Measurements from ENCODE around the gene SORL1. TPM values are rescaled to one million over a fixed set of nuclear protein-coding genes. Genes with fewer than 3 reads are reported as not detected.

SORL1 gene
- total and polyA plus RNA-seq, 9 of the 15 experiments (the other 6 are each of a cell fraction or from before 2014, with no cell fraction given) = 0.01 to 0.66 TPM; not detected in 7

- no peak for TF ChIP-seq RCOR1 (IDR thresholded peaks at IDR 0.05; ENCODE audit: borderline replicate concordance in 1 of 2, low read depth in 2 of 2, low read length in 2 of 2)
- no peak for TF ChIP-seq ZNF639 (CRISPR knock-in tag; conservative IDR thresholded peaks at IDR 0.05 in 1 of 2, IDR thresholded peaks at IDR 0.05 in 1 of 2)
- no peak for TF ChIP-seq BCL6 (CRISPR knock-in tag; IDR thresholded peaks at IDR 0.05)
- no peak for TF ChIP-seq HMGXB4 (CRISPR knock-in tag; IDR thresholded peaks at IDR 0.05)
- TF ChIP-seq ZNF780A (CRISPR knock-in tag; IDR thresholded peaks at IDR 0.05) = no peak
- TF ChIP-seq ID3 (CRISPR knock-in tag; IDR thresholded peaks at IDR 0.05) = no peak
- no peak for TF ChIP-seq ID3 (tag; IDR thresholded peaks at IDR 0.05)
- TF ChIP-seq ELF2 (CRISPR knock-in tag; IDR thresholded peaks at IDR 0.05) = no peak
- no peak for TF ChIP-seq TCF7 (IDR thresholded peaks at IDR 0.05; ENCODE audit: borderline replicate concordance)
- no peak for TF ChIP-seq NFATC3 (IDR thresholded peaks at IDR 0.05)
- no peak for TF ChIP-seq ZNF184 (CRISPR knock-in tag; IDR thresholded peaks at IDR 0.05)
- no peak for TF ChIP-seq ETS2 (tag; IDR thresholded peaks at IDR 0.05; ENCODE audit: borderline replicate concordance, poor library complexity, severe bottlenecking)
These were observed 202.9 kb downstream of the SORL1 start (continued) for GRCh38 chr11:121654843-121655536.
